HuH-7.5 (cell line): ENCODE data around the gene RUSC2.
"Not testable (repeated sequence)": the region's sequence is repeated elsewhere in the genome, so short reads cannot be mapped to it uniquely, and the experiment has no call there.

Source experiments
- DNase-seq: peaks from one replicate; pipeline ENCODE4 v3.0.0; 2011; ENCODE audit warnings: low spot score

The RUSC2 gene

DNA sequence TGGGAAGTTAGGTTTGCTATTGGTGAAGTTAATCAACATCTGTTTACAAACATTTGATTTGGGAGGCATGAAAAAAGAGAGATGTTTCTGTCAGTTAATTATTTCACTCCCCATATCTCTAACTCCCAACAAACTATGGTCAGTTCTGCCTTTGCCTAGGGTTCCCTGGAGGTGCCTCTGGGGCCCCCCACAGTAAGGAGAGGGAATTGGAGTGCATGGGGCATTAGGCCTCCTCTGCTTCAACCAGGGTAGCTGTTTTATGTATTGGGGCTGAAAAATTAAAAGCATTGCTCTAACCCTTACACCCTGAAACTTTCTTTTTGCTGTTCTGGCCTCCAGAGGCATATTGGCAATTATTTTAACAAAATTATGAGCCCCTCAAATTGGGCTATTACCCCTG lies 32.3 kb downstream of the RUSC2 start:
- no peak for DNase-seq

DNA sequence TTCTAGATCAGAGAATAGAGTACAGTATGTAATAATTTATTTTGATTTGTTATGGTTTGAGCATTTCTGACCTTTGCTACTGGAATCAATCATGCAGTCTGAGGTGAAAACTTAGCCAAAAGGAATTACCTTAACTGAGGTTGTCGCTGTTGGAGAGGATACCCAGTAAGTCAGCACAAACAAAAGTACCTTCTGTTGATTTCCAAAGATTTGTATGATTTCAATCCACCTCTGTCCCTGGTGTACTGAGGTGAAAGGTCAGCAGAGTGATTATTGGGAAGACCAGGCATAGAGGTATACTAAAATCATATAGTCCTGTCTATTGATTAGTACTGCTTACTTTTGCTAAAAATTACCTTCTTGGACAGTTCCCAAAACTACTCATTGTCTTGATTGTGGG lies 32.8 kb downstream of the RUSC2 start:
- DNase-seq, result no peak

DNA sequence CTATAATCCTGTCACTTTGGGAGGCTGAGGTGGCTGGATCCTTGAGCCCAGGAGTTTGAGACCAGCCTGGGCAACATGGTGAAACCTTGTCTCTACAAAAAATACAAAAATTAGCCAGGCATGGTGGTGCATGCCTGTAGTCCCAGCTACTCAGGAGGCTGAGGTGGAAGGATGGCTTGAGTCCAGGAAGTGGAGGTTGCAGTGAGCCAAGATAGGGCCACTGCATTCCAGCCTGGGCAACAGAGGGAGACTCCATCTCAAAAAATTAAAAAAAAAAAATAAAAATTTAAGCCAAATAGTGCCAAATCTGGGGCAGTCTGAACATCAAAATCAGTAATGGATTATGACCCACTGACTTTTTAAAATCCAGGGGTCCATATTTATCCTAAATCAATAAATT lies 33.6 kb downstream of the RUSC2 start:
- not testable (repeated sequence) for DNase-seq

DNA sequence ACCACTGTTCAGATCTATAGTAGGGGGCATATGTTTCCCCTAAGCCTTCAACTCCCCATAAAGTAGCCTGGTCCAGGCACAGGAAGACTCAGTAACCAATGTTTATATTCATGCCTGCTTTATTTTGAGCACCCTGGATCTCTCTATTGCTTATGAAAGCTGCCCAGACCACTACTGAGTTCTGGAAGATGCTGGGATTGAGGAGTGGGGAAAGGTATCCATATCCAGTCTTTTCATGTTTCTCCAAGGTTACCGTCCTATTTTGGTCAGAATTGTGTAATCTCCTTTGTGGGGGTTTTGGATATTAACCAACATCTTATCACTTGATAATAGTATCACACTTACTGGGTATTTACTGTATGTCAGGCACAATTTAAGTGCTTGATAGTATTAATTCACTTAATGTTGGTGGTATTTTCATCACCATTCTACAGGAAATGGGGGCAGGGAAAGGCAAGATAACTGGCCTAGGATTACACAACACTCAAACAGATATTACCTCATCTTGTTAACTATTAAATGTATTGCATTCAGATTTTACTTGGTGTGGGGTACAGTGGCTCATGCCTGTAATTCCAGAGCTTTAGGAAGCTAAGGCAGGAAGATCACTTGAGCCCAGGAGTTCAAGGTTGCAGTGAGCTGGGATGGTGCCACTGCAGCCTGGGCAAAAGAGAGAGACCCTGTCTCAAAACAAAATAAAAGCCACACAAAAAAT lies 36.3 kb downstream of the RUSC2 start:
- DNase-seq, result no peak

DNA sequence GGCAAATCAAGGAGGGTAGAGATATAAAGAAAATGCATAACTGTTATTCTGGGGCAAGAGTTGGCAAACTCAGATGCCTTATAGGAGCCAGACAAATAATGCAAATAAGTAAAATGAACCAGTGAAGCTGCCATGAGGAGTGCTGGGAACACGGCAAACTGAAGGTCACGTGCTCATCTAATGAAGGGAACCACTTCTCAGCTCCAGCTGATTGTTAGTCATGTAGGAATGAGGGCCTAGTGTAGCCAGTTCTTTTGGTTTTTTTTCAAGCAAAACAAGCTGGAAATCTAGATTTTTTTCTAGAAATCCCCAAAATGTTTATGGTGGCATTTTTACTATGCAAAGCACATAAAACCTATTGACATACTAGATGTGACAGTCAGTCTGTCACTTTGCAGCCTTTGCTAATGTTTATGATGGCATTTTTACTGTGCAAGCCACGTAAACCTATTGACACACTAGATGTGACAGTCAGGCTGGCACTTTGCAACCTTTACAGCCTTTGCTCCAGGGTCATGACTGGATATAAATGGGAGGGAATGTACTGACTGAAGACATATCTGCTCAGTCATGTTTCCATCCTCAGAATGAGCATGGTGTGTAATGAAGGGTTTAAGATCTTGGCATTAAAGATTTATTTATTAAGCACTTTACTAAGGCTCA lies 39.4 kb downstream of the RUSC2 start:
- DNase-seq, result no peak

DNA sequence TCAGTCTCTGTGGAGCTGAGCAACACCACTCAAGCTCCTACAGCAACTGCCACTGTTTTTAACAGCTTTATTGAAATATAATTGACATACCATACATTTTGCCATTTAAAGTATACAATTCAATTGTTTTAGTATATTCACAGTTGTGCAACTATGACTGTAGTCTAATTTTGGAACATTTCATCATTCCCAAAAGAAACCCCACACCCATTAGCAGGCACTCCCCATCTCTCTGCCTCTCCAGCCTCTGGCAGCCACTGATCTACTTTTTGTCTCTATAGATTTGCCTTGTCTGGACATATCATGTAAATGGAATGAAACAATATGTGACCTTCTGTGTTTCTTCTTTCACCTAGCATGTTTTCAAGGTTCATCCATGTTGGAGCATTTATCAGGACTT lies 43.5 kb downstream of the RUSC2 start:
- no peak for DNase-seq

DNA sequence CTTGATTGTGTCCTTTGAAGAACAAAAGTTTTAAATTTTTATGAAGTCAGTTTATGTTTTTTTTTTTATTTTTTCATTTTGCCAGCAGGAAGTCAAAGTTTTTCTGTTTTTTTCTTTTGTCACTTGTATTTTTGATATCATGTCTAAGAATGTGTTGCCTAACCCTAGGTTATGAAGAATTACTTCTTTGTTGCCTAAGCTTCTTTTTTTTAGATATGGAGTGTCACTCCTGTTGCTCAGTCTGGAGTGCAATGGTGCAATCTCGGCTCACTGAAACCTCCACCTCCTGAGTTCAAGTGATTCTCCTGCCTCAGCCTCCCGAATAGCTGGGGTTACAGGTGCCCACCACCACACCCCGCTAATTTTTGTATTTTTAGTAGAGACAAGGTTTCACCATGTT lies 45.0 kb downstream of the RUSC2 start:
- DNase-seq, result not testable (repeated sequence)

DNA sequence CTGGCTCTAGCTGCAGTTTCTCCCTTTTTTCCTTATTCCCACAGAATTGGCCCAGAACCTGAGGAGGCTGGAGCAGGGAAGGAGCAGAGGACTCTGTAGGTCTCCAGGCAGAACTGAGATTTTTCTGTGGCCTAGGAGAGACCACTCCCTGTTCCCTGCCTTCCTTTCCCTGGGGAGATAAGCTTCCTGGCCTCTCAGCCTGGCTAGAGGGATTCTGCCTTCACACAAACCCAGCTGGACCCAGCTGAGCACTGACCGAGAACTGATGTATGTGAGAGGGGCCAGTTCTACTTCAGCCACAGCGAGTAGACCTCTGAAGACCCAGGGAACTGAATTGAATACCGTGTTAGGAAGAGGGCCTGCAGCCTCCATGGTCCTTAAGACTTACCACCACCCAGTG lies 48.0 kb downstream of the RUSC2 start:
- no peak for DNase-seq

DNA sequence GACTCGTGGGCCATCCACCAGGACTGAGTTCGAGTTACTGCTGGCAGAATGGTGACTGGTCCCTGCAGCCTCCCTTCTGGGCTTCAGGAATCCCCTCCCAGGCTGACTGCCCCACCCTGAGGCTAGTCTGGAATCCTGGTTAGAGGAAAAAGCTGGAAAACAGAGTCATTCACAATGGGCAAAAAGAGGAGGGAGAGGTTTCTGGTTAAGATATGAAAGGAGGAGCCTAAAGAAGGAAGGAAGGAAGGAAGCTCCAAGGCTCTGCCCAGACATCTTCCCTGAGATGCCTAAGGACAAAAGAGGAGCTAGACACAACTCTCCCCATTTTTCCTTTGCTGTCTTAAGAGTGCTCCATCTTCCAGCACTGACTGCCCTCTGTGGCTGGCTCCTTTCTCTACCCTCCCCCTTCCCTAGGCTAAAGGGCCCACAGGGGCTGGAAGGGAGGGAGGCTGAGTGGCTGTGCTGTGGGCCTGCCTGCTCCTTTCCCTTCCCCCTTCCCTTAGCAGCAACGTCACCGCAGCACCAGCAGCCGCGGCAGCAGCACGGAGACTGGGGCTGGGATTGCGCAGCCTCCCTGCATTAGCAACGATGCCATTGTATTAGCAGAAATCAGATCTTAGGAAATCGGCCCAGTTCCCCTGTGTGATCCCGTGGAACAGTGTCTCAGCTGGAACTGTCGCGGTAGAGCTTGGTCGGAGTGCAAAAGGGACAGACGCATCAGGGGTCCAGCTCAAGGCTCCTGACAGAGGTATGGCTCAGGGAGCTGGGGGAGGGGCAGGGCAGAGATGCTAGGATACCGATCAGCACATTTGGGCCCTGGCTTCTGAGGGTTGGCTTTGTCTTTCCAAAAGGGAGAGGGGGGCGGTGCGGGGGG lies 48.7 kb downstream of the RUSC2 start:
- no peak for DNase-seq
